ENCODE measurements around the gene ZNF594.
"Not testable (repeated sequence)": the region's sequence is repeated elsewhere in the genome, so short reads cannot be mapped to it uniquely, and the experiment has no call there.

Gene ZNF594

DNA sequence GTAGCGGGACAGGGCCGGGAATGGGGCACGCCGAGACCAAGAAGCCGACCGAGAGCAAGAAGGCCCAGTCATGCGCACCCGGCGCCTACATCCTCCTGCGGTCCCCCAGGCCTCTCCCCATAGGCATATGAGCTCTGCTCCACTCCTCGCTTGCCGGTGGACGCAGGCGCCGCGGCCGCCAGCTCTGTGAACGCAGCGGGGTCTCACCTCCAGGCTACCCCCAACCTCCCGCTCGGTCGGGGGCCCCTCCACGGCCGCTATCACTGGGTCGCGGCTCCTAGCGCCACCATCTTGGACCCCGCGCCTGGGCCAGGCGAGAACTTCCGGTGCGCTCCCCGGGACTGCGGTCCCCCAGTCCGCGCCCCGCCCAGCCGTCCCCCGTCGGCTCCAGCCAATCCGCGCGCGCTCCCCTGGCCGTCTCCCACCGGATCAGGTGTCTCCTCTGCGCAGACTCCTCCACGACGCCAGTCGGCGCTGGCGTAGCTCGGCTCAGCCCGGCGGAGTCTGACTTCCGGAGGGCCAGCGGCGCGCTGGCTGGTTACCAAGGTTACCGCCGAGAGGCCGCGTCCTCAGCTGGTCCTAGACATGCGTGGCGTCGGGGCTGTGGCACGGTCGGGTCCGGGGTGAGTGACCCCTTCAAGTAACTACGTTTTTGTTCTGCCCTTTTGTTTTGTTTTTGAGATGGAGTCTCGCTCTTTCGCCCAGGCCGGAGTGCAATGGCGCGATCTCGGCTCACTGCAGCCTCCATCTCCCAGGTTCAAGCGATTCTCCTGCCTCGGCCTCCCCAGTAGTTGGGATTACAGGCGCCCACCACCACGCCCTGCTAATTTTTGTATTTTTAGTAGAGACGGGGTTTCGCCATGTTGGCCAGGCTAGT, at the start of gene ZNF594:
Gene ZNF594 (minus strand): TSS at position 328 of the 877 bp plus-strand sequence. CDS start 7,612 bp downstream, outside the sequence.
- peak; percentile 97 for DNase-seq (ENCODE audit: low spot score)

GRCh38 chr17:5239769-5240168, 48.1 kb upstream of the ZNF594 start:
- DNase-seq (ENCODE audit: low spot score) = not testable (repeated sequence)

DNA sequence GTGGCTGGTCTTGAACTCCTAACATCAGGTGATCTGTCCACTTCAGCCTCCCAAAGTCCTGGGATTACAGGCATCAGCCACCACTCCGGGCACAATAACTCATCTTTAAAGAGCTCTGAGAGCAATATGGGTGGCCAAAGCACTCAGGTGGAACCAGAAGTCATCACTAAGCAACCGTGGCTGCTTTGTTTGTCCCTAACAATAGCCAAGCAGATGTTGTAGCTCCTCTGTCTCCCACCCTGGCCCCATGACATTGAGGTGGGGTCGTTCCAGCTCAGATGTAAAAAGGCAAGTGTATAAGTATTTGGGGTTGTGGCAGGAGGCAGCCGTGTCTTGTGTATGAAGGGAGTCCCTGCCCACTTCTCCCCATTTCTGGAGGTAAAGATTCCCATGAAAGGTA, 46.7 kb upstream of the ZNF594 start:
- DNase-seq (ENCODE audit: low spot score) = no peak

DNA sequence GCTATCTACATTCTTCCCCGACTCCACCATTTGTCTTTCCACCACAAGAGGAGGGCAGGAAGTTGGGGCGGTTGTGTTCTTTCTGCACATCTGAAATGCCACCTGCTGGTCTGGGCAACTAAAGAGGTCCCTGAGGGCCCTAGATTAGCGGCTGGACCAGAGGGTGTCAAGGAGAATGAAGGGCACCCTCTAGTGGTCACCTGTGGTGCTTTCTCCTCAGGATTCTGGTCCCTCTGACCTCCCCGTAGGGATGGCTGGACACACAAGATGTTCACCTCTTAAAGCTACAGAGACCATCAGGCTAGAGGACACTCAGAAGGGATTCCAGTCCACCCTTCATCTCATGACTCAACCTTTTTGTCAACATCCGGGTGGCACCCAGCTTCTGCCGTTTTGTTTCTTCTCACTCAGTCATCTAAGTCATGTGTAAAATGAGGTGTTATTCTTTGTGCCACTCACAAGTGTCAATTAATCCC, 45.9 kb upstream of the ZNF594 start:
- DNase-seq (ENCODE audit: low spot score) = peak; percentile 54

DNA sequence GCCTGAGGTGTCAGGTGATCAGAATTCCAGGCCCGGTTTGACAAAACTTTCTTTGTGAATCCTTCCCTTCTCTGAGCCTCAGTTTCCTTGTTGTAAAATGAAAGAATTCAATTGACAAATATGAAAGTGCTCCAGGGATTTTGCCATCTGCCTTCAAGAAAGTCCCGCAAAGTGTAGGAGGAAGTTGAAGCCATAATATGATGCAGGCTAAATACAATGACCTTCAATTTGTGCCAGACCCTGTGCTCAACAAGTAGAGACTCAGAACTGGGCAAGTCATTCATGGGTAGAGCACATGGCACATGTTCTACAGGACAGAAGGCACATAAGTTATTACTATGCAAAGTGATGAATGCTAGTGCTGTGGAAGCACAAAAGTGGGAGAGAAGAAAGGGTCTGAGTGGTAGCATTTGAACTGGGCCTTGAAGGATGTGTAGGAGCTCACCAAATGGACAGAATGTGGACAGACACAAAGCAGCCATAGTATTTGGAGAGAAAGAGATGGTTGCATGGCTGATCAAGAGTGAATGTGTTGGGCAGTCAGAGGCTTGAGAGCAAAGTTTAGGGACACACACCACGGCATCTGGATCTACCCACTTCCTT, 45.4 kb upstream of the ZNF594 start:
- DNase-seq (ENCODE audit: low spot score) = no peak

GRCh38 chr17:5234645-5235576, 43.2 kb upstream of the ZNF594 start, which contains the start of gene SCIMP:
SCIMP (minus strand) TSS chr17:5234860; CDS start chr17:5234755, 105 bp downstream.
- no peak for DNase-seq (ENCODE audit: low spot score)

DNA sequence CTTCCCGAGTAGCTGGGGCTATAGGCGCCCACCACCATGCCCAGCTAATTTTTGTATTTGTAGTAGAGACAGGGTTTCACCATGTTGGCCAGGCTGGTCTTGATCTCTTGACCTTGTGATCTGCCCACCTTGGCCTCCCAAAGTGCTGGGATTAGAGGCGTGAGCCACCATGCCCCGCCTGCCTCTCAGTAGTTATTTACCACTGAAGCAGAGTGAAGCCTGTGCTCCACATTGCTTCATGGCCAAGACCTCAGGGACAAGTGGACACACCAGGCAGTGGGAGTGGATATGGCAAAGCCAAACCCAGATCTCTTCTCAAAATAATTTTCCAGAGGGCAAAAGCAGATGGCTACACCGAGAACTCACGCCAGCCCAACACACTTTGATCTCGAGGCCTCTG, 41.8 kb upstream of the ZNF594 start:
- not testable (repeated sequence) for DNase-seq (ENCODE audit: low spot score)

DNA sequence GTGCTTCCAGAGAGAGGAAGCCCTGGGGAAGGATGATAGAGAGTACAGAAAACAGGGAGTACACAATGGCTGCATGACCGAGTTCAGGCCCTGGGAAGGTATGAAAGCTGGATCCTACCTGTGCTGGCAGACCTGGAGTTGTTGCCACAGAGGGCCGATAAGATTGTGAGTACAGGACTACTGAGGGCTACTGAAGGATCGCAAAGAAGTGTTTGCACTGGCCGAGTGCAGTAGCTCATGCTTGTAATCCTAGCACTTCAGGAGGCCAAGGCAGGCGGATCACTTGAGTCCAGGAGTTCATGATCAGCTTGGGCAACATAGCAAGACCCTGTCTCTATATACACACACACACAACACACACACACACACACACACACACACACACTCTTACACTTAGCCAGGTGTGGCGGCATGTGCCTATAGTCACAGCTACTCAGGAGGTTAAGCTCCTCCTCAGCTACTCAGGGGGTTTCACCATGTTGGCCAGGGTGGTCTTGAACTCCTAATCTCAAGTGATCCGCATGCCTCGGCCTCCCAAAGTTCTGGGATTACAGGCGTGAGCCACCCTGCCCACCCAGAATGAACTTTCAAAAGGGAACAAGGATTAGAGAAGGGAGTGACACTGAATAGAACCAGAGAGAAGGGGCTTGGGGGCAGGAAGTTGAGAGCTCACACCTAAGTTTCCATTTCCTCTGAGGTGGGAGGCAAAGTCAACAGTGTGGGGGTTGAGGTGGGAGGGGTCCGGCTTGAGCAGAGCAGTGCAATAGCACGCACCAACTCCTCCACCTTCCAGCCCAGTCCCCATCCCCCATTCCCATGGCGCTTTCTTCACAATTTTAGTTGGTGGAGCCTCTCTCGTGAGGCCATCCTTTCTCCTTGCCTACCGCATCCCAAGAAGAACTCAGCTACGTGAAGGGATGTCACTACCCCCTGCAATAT, 35.5 kb upstream of the ZNF594 start:
- DNase-seq (ENCODE audit: low spot score) = no peak

GRCh38 chr17:5225668-5226457, 34.2 kb upstream of the ZNF594 start:
- no peak for DNase-seq (ENCODE audit: low spot score)

- DNase-seq (ENCODE audit: low spot score) = not testable (repeated sequence)
Measured at GRCh38 chr17:5221912-5222311, 30.2 kb upstream of the ZNF594 start.

- no peak for DNase-seq (ENCODE audit: low spot score)
Measured at GRCh38 chr17:5220074-5220473, 28.4 kb upstream of the ZNF594 start.

GRCh38 chr17:5219536-5219935, 27.9 kb upstream of the ZNF594 start:
- DNase-seq (ENCODE audit: low spot score) = no peak

DNA sequence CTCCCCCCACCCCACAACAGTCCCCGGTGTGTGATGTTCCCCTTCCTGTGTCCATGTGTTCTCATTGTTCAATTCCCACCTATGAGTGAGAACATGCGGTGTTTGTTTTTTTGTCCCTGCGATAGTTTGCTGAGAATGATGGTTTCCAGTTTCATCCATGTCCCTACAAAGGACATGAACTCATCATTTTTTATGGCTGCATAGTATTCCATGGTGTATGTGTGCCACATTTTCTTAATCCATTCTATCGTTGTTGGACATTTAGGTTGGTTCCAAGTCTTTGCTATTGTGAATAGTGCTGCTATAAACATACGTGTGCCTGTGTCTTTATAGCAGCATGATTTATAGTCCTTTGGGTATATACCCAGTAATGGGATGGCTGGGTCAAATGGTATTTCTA, 25.9 kb upstream of the ZNF594 start:
- DNase-seq (ENCODE audit: low spot score) = not testable (repeated sequence)

- DNase-seq (ENCODE audit: low spot score) = no peak
Measured at GRCh38 chr17:5211458-5211857, 19.8 kb upstream of the ZNF594 start.

- DNase-seq (ENCODE audit: low spot score) = no peak
Measured at GRCh38 chr17:5210614-5211252, 19.1 kb upstream of the ZNF594 start.

- no peak for DNase-seq (ENCODE audit: low spot score)
Measured at GRCh38 chr17:5210091-5210490, 18.4 kb upstream of the ZNF594 start.

- DNase-seq (ENCODE audit: low spot score) = no peak
Measured at GRCh38 chr17:5209396-5209795, 17.7 kb upstream of the ZNF594 start.

GRCh38 chr17:5203908-5204294, 12.2 kb upstream of the ZNF594 start:
- no peak for DNase-seq (ENCODE audit: low spot score)

GRCh38 chr17:5203178-5203907, 11.7 kb upstream of the ZNF594 start:
- DNase-seq (ENCODE audit: low spot score) = no peak
